HUES64 (cell line): ENCODE results near the gene FHIT.

ENCODE experiments used
- H3K27ac ChIP-seq: 2 replicates; pipeline ENCODE4 v1.7.0; 2013; ENCODE audit warnings: low read depth, low read length, inconsistent platforms
- H3K27me3 ChIP-seq: 2 replicates; pipeline ENCODE4 v1.6.1; 2013; ENCODE audit warnings: mild to moderate bottlenecking, low read length; ENCODE audit not compliant: insufficient read depth
- H3K36me3 ChIP-seq: 2 replicates; pipeline ENCODE4 v1.6.1; 2013; ENCODE audit warnings: mild to moderate bottlenecking, low read length; ENCODE audit not compliant: insufficient read depth
- H3K4me1 ChIP-seq: 2 replicates; pipeline ENCODE4 v1.6.1; 2013; ENCODE audit warnings: mild to moderate bottlenecking, low read length, moderate library complexity; ENCODE audit not compliant: insufficient read depth
- H3K4me3 ChIP-seq: 2 replicates; pipeline ENCODE4 v1.5.1; 2013; ENCODE audit warnings: mild to moderate bottlenecking, low read length, moderate library complexity
- H3K9ac ChIP-seq: 2 replicates; pipeline ENCODE4 v1.6.1; 2013; ENCODE audit warnings: mild to moderate bottlenecking, low read depth, low read length
- H3K9me3 ChIP-seq: 2 replicates; pipeline ENCODE4 v1.6.1; 2013; ENCODE audit warnings: low read depth, low read length; ENCODE audit not compliant: insufficient read depth
- WGBS: fragments of 150-250, 120-280 bp; methylation state at CpG from one replicate; pipeline ENCODE4 v1.1.7; 2013; ENCODE audit warnings: missing lambda C conversion rate; 5-methylcytosine and 5-hydroxymethylcytosine counted together

The FHIT gene

GRCh38 chr3:60120245-60120644 lies 1131.0 kb downstream of the FHIT start:
- H3K9me3 ChIP-seq: no peaks in the 10 kb centered on the region
- 83% methylated on average over 3 of the region's 3 CpGs for WGBS
- no peak overlapping the region for H3K27ac ChIP-seq
- H3K27me3 ChIP-seq: no peaks in the 10 kb centered on the region
- H3K4me1 ChIP-seq: 0 out of 2 replicates have a peak, but pooled peaks cover 8% of the 10 kb centered on the region
- H3K4me3 ChIP-seq: no peak overlapping the region
- no peak overlapping the region for H3K9ac ChIP-seq
- no peaks in the 10 kb centered on the region for H3K36me3 ChIP-seq

- Histone ChIP-seq H3K27me3 (no peaks in the 10 kb centered on the region), H3K36me3 (no peaks in the 10 kb centered on the region), H3K4me3 (no peak overlapping the region), H3K9ac (no peak overlapping the region), H3K9me3 (no peaks in the 10 kb centered on the region), H3K27ac (no peak overlapping the region), H3K4me1 (no peaks in the 10 kb centered on the region)
- 100% methylated on average over 1 of the region's 1 CpG for WGBS
Observed at GRCh38 chr3:60114191-60114590, 1137.1 kb downstream of the FHIT start.

- H3K4me1 ChIP-seq: peaks cover 5% of the 10 kb centered on the region; the same call in 1 of the 2 replicates
- H3K27me3 ChIP-seq: no peaks in the 10 kb centered on the region
- H3K27ac ChIP-seq: no peak overlapping the region
- no peak overlapping the region for H3K9ac ChIP-seq
- no peak overlapping the region for H3K4me3 ChIP-seq
- 91% methylated on average over 2 of the region's 2 CpGs for WGBS
- H3K36me3 ChIP-seq: no peaks in the 10 kb centered on the region
- no peaks in the 10 kb centered on the region for H3K9me3 ChIP-seq
Observed at GRCh38 chr3:60107275-60107674, 1144.0 kb downstream of the FHIT start.

GRCh38 chr3:60102154-60102553 lies 1149.1 kb downstream of the FHIT start:
- Histone ChIP-seq H3K4me1 (peaks cover 5% of the 10 kb centered on the region; the same call in 1 of the 2 replicates), H3K4me3 (no peak overlapping the region), H3K9me3 (no peaks in the 10 kb centered on the region), H3K9ac (no peak overlapping the region), H3K27ac (no peak overlapping the region), H3K36me3 (no peaks in the 10 kb centered on the region), H3K27me3 (no peaks in the 10 kb centered on the region)
- WGBS: 97% methylated on average over 4 of the region's 4 CpGs

- Histone ChIP-seq H3K9ac (no peak overlapping the region), H3K27ac (no peak overlapping the region), H3K4me3 (no peak overlapping the region), H3K9me3 (no peaks in the 10 kb centered on the region), H3K27me3 (no peaks in the 10 kb centered on the region), H3K36me3 (no peaks in the 10 kb centered on the region), H3K4me1 (peaks cover 5% of the 10 kb centered on the region; the same call in 1 of the 2 replicates)
- 95% methylated on average over 4 of the region's 4 CpGs for WGBS
Observed at GRCh38 chr3:60101621-60102020, 1149.6 kb downstream of the FHIT start.

GRCh38 chr3:60096403-60096802 lies 1154.8 kb downstream of the FHIT start:
- no peak overlapping the region for H3K4me3 ChIP-seq
- H3K9me3 ChIP-seq: 0 out of 2 replicates have a peak, but pooled peaks cover 3% of the 10 kb centered on the region
- no peak overlapping the region for H3K27ac ChIP-seq
- 91% methylated on average over 5 of the region's 5 CpGs for WGBS
- H3K4me1 ChIP-seq: no peaks in the 10 kb centered on the region
- no peaks in the 10 kb centered on the region for H3K27me3 ChIP-seq
- no peak overlapping the region for H3K9ac ChIP-seq
- no peaks in the 10 kb centered on the region for H3K36me3 ChIP-seq

GRCh38 chr3:60095930-60096329 lies 1155.3 kb downstream of the FHIT start:
- no peaks in the 10 kb centered on the region for H3K4me1 ChIP-seq
- H3K9me3 ChIP-seq: 0 out of 2 replicates have a peak, but pooled peaks cover 3% of the 10 kb centered on the region
- 94% methylated on average over 6 of the region's 6 CpGs for WGBS
- no peak overlapping the region for H3K4me3 ChIP-seq
- no peak overlapping the region for H3K9ac ChIP-seq
- no peaks in the 10 kb centered on the region for H3K27me3 ChIP-seq
- H3K27ac ChIP-seq: no peak overlapping the region
- no peaks in the 10 kb centered on the region for H3K36me3 ChIP-seq

GRCh38 chr3:60095516-60095915 lies 1155.7 kb downstream of the FHIT start:
- H3K4me3 ChIP-seq: no peak overlapping the region
- H3K9ac ChIP-seq: no peak overlapping the region
- no peaks in the 10 kb centered on the region for H3K27me3 ChIP-seq
- no peaks in the 10 kb centered on the region for H3K4me1 ChIP-seq
- H3K27ac ChIP-seq: no peak overlapping the region
- no peaks in the 10 kb centered on the region for H3K36me3 ChIP-seq
- 95% methylated on average over 4 of the region's 4 CpGs for whole genome bisulfite sequencing
- 0 out of 2 replicates have a peak, but pooled peaks cover 3% of the 10 kb centered on the region for H3K9me3 ChIP-seq

GRCh38 chr3:60094392-60094947 lies 1156.8 kb downstream of the FHIT start:
- Histone ChIP-seq H3K36me3 (no peaks in the 10 kb centered on the region), H3K27me3 (no peaks in the 10 kb centered on the region), H3K4me3 (no peak overlapping the region), H3K9me3 (0 out of 2 replicates have a peak, but pooled peaks cover 3% of the 10 kb centered on the region), H3K4me1 (no peaks in the 10 kb centered on the region), H3K27ac (no peak overlapping the region), H3K9ac (no peak overlapping the region)
- WGBS: 96% methylated on average over 3 of the region's 3 CpGs

- WGBS: 92% methylated on average over 3 of the region's 3 CpGs
- H3K4me3 ChIP-seq: no peak overlapping the region
Observed at GRCh38 chr3:60090548-60090947, 1160.7 kb downstream of the FHIT start.

GRCh38 chr3:60086811-60087210 lies 1164.4 kb downstream of the FHIT start:
- Histone ChIP-seq H3K4me3 (no peak overlapping the region), H3K9ac (no peak overlapping the region), H3K27me3 (no peaks in the 10 kb centered on the region), H3K36me3 (no peaks in the 10 kb centered on the region), H3K9me3 (no peaks in the 10 kb centered on the region), H3K4me1 (no peaks in the 10 kb centered on the region), H3K27ac (no peak overlapping the region)
- WGBS: 86% methylated on average over 2 of the region's 2 CpGs

More at GRCh38 chr3:60090548-60090947, 1160.7 kb downstream of the FHIT start:
- no peaks in the 10 kb centered on the region for H3K9me3 ChIP-seq
- no peak overlapping the region for H3K27ac ChIP-seq
- no peaks in the 10 kb centered on the region for H3K27me3 ChIP-seq
- no peaks in the 10 kb centered on the region for H3K4me1 ChIP-seq
- no peak overlapping the region for H3K9ac ChIP-seq
- H3K36me3 ChIP-seq: no peaks in the 10 kb centered on the region

- Histone ChIP-seq H3K36me3 (no peaks in the 10 kb centered on the region), H3K27me3 (no peaks in the 10 kb centered on the region), H3K27ac (no peak overlapping the region), H3K4me3 (no peak overlapping the region), H3K4me1 (0 out of 2 replicates have a peak, but pooled peaks cover 3% of the 10 kb centered on the region), H3K9me3 (no peaks in the 10 kb centered on the region), H3K9ac (no peak overlapping the region)
Observed at GRCh38 chr3:60085649-60086048, 1165.6 kb downstream of the FHIT start.
